HL-60 (cell line): ENCODE measurements around the gene ZFHX3.

Experiments
- GABPA ChIP-seq: IDR thresholded peaks from 2 replicates; pipeline ENCODE4 v1.6.1; 2012; ENCODE audit warnings: low read depth
- POLR2AphosphoS5 ChIP-seq: IDR thresholded peaks from 2 replicates; pipeline ENCODE4 v1.6.1; 2012; ENCODE audit warnings: low read depth
- TF ChIP-seq, protein P1 (sequence below): IDR thresholded peaks from one replicate; pipeline ENCODE4 v1.5.1; 2011; ENCODE audit warnings: low read length, control low read depth, inconsistent platforms; ENCODE audit not compliant: insufficient read depth
- TF ChIP-seq, protein P2 (sequence below): IDR thresholded peaks from 2 replicates; pipeline ENCODE4 v1.6.1; 2012; ENCODE audit warnings: low read depth; ENCODE audit not compliant: insufficient replicate concordance

DNA sequence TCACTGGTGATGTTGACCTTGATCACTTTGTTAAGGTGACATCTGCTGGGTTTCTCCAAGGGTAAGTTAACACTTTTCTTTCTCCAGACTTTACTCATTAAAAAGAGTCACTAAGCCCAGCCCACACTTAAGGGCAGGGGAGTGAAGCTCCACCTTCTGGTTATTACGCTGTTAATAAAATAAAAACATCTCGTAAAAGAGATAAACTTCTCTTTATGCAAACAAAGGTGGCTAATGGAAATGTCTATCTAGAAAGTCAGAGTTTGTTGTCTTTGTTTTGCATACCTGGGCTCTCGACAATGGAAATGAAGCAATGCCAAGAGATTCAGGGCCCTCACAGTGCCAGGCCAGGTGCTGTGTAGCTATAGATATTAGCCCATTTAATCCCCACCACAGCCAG is 134.4 kb downstream of the ZFHX3 start:
- TF ChIP-seq, protein P1, sequence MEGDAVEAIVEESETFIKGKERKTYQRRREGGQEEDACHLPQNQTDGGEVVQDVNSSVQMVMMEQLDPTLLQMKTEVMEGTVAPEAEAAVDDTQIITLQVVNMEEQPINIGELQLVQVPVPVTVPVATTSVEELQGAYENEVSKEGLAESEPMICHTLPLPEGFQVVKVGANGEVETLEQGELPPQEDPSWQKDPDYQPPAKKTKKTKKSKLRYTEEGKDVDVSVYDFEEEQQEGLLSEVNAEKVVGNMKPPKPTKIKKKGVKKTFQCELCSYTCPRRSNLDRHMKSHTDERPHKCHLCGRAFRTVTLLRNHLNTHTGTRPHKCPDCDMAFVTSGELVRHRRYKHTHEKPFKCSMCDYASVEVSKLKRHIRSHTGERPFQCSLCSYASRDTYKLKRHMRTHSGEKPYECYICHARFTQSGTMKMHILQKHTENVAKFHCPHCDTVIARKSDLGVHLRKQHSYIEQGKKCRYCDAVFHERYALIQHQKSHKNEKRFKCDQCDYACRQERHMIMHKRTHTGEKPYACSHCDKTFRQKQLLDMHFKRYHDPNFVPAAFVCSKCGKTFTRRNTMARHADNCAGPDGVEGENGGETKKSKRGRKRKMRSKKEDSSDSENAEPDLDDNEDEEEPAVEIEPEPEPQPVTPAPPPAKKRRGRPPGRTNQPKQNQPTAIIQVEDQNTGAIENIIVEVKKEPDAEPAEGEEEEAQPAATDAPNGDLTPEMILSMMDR: no peak
- TF ChIP-seq POLR2AphosphoS5 (no peak), GABPA (no peak)
- TF ChIP-seq, protein P2, sequence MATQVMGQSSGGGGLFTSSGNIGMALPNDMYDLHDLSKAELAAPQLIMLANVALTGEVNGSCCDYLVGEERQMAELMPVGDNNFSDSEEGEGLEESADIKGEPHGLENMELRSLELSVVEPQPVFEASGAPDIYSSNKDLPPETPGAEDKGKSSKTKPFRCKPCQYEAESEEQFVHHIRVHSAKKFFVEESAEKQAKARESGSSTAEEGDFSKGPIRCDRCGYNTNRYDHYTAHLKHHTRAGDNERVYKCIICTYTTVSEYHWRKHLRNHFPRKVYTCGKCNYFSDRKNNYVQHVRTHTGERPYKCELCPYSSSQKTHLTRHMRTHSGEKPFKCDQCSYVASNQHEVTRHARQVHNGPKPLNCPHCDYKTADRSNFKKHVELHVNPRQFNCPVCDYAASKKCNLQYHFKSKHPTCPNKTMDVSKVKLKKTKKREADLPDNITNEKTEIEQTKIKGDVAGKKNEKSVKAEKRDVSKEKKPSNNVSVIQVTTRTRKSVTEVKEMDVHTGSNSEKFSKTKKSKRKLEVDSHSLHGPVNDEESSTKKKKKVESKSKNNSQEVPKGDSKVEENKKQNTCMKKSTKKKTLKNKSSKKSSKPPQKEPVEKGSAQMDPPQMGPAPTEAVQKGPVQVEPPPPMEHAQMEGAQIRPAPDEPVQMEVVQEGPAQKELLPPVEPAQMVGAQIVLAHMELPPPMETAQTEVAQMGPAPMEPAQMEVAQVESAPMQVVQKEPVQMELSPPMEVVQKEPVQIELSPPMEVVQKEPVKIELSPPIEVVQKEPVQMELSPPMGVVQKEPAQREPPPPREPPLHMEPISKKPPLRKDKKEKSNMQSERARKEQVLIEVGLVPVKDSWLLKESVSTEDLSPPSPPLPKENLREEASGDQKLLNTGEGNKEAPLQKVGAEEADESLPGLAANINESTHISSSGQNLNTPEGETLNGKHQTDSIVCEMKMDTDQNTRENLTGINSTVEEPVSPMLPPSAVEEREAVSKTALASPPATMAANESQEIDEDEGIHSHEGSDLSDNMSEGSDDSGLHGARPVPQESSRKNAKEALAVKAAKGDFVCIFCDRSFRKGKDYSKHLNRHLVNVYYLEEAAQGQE: no peak
